Esophagus mucosa (tissue), 1 donor: ENCODE data around the gene SND1. TPM values are rescaled to one million over a fixed set of nuclear protein-coding genes. Genes with fewer than 3 reads are reported as not detected.
A peak's percentile ranks its signal among the peaks of the same experiment; 100 is the strongest.

Experiments used
- ATAC-seq: fragments of 200-7000 bp; cut with Tn5 transposase; one replicate; pipeline ENCODE4 v1.9.1; 2020
- total RNA-seq: library from RNA; stranded (reverse); gene quantifications from one replicate; pipeline ENCODE4 v1.2.4, GENCODE V29; 2023
- donor health status: DM: yes; HTN: yes; CAD: no.

The SND1 gene
- total RNA-seq, 1 donor from 2014 or later: 115 TPM

GRCh38 chr7:127732306-127732705, 80.3 kb downstream of the SND1 start:
- no peak for ATAC-seq

- ATAC-seq: no peak
Measured at GRCh38 chr7:127733986-127734385, 82.0 kb downstream of the SND1 start.

- no peak for ATAC-seq
Measured at GRCh38 chr7:127736511-127736910, 84.5 kb downstream of the SND1 start.

GRCh38 chr7:127738859-127739258, 86.9 kb downstream of the SND1 start:
- ATAC-seq: no peak

- ATAC-seq: no peak
Measured at GRCh38 chr7:127741764-127742375, 89.9 kb downstream of the SND1 start.

GRCh38 chr7:127745445-127745844, 93.5 kb downstream of the SND1 start:
- no peak for ATAC-seq

GRCh38 chr7:127751062-127751461, 99.1 kb downstream of the SND1 start:
- ATAC-seq: no peak

GRCh38 chr7:127751490-127752448, 99.8 kb downstream of the SND1 start:
- ATAC-seq: no peak

GRCh38 chr7:127752829-127753228, 100.8 kb downstream of the SND1 start:
- ATAC-seq: no peak

- no peak for ATAC-seq
Measured at GRCh38 chr7:127754457-127754856, 102.5 kb downstream of the SND1 start.

- no peak for ATAC-seq
Measured at GRCh38 chr7:127755521-127755920, 103.5 kb downstream of the SND1 start.

GRCh38 chr7:127755965-127756364, 104.0 kb downstream of the SND1 start:
- ATAC-seq: no peak

- ATAC-seq: no peak
Measured at GRCh38 chr7:127758105-127758504, 106.1 kb downstream of the SND1 start.

GRCh38 chr7:127758845-127759244, 106.9 kb downstream of the SND1 start:
- no peak for ATAC-seq

GRCh38 chr7:127759945-127760421, 108.0 kb downstream of the SND1 start:
- ATAC-seq: no peak

- no peak for ATAC-seq
Measured at GRCh38 chr7:127760436-127761031, 108.5 kb downstream of the SND1 start.

- ATAC-seq: no peak
Measured at GRCh38 chr7:127761196-127761595, 109.2 kb downstream of the SND1 start.

GRCh38 chr7:127764681-127765080, 112.7 kb downstream of the SND1 start:
- ATAC-seq: no peak

- no peak for ATAC-seq
Measured at GRCh38 chr7:127765150-127765549, 113.2 kb downstream of the SND1 start.

GRCh38 chr7:127766831-127767459, 115.0 kb downstream of the SND1 start:
- ATAC-seq: no peak

GRCh38 chr7:127768241-127768640, 116.2 kb downstream of the SND1 start:
- ATAC-seq: peak; percentile 94

- ATAC-seq: no peak
Measured at GRCh38 chr7:127769137-127769536, 117.1 kb downstream of the SND1 start.
